ENCODE data around the gene NCOA6. TPM values are rescaled to one million over a fixed set of nuclear protein-coding genes. Genes with fewer than 3 reads are reported as not detected.
"Not testable (repeated sequence)": the region's sequence is repeated elsewhere in the genome, so short reads cannot be mapped to it uniquely, and the experiment has no call there.

NCOA6 gene
- total RNA-seq, 1 donor = 8.6 TPM

DNA sequence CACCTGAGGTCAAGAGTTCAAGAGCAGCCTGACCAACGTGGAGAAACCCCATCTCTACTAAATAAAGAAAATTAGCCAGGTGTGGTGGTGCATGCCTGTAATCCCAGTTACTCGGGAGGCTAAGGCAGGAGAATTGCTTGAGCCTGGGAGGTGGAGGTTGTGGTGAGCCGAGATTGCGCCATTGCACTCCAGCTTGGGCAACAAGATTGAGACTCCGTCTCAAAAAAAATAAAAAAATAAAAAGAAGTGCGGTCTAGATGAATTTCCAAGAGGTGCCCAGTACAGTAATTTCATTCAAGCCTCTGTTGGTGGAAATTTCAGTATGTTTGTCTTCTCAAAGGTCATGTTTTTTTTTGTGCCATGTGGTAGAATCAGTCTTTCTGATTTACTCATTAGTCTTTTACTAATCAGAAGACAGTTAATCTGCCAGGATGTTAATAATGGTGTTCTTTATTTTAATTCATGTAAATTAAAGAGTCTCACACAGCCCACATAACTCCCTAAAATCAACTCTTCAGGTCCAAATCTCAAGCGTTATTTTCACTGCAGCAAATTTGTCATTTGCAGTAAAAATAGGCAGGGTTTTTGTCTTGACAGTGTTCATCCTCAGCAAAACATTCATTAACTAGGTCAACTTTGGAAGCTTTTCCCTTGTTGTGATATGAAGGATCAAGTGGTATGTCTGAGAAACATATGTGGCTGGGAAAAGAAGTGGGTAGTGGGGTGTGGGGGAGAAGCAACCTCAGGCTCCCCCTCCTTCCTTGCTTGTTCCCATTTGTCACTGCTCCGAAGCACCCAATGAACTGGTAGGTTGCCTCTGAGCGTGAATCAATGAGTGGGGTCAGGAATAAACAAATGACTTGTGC is 108.0 kb downstream of the NCOA6 start:
- DNase-seq (ENCODE audit: low read depth) = no peak
- TF ChIP-seq, protein P1, sequence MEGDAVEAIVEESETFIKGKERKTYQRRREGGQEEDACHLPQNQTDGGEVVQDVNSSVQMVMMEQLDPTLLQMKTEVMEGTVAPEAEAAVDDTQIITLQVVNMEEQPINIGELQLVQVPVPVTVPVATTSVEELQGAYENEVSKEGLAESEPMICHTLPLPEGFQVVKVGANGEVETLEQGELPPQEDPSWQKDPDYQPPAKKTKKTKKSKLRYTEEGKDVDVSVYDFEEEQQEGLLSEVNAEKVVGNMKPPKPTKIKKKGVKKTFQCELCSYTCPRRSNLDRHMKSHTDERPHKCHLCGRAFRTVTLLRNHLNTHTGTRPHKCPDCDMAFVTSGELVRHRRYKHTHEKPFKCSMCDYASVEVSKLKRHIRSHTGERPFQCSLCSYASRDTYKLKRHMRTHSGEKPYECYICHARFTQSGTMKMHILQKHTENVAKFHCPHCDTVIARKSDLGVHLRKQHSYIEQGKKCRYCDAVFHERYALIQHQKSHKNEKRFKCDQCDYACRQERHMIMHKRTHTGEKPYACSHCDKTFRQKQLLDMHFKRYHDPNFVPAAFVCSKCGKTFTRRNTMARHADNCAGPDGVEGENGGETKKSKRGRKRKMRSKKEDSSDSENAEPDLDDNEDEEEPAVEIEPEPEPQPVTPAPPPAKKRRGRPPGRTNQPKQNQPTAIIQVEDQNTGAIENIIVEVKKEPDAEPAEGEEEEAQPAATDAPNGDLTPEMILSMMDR (IDR thresholded peaks at IDR 0.05; ENCODE audit: insufficient read depth, low read depth, low read length) = no peak
- H3K4me3 ChIP-seq (ENCODE audit: low read depth, low read length) = no peak overlapping the region

DNA sequence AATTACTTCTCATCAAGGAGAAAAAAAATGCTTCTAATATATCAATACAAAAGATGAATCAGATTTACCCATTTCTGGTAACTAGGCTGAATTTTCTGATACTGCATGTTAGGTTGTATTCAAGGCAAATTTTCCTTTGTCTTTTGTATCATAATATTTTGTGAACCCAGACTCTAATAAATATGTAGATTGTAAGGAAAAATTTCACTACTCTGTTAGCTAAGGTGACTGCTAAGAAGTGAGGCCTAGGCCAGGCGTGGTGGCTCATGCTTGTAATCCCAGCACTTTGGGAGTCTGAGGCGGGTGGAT is 108.6 kb downstream of the NCOA6 start:
- H3K4me3 ChIP-seq (ENCODE audit: low read depth, low read length) = no peak overlapping the region
- no peak for DNase-seq (ENCODE audit: low read depth)
- TF ChIP-seq, protein P1 (IDR thresholded peaks at IDR 0.05; ENCODE audit: insufficient read depth, low read depth, low read length) = no peak

DNA sequence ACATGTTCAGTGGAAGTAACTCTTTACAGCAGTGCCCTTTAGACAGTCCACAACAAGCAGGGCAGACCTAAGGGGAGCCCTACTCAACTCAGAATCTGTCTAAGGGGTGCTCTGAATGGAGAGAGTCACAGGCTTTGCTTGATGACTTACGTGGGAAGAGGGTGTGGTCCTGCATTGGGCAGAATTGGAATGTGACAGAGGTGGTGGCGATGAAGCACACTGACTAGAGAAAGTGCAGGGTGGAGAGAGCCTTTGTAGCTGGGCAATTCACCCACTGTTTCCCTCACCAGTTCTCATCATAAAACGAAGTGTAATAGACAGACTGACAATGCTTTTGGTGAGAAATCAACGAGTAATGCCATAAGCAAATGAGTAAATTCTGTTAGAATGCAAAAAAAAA is 110.1 kb downstream of the NCOA6 start:
- no peak for DNase-seq (ENCODE audit: low read depth)
- TF ChIP-seq, protein P1 (IDR thresholded peaks at IDR 0.05; ENCODE audit: insufficient read depth, low read depth, low read length) = no peak
- no peak overlapping the region for H3K4me3 ChIP-seq (ENCODE audit: low read depth, low read length)

DNA sequence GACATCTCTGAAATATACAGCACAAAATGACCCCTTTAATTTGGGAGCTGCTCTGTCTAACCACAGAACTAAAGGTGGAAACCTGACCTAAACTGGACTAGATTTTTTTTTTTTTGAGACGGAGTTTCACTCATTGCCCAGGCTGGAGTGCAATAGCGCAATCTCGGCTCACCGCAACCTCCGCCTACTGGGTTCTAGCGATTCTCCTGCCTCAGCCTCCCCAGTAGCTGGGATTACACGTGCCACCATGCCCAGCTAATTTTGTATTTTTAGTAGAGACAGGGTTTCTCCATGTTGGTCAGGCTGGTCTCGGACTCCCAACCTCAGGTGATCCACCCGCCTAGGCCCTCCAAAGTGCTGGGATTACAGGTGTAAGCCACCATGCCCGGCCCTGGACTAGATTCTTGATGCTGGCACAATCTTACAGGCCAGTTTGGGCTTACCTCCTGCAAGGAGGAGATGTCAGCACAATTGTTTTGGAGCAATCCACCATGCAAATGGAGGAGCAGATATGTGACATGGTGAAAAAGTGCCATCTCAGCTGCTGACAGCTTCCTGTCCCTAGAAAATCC is 111.4 kb downstream of the NCOA6 start:
- H3K4me3 ChIP-seq (ENCODE audit: low read depth, low read length); DNase-seq (ENCODE audit: low read depth): not testable (repeated sequence)

DNA sequence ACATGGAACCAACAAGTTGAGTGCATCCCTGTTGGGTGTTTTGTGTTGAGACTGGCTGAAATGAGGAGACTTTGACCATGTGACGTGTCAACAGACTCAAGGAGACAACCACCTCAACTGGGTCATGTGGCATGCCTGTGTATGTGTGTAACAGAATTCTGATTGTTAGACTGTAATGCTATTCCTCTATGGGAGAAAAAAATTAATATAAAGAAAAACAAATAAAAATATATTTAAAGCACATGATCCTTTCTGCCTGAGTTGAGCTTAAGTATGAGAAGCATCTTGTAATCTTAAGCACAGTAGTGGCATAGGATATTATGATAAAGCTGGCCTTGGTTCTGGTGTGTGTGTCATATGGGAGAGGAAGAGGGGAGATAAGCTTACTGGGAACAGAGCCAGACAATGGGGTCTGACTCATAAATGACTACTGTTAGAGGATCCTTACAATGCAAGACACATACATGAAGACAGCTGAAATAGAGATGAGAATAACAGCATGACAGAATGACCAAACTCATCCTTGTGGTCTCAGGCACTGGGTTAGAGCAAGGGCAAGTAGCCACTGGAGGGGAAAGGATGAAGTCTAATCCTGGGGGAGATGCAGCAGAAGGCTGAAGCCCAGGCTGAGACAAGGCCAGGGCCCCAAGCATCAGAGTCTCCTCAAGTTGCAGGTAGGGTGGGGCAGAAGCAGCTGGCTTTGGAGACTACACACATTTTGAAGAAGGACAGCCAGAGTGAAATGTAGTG is 112.1 kb downstream of the NCOA6 start:
- DNase-seq (ENCODE audit: low read depth) = peak; percentile 98
- H3K4me3 ChIP-seq (ENCODE audit: low read depth, low read length) = no peak overlapping the region
- TF ChIP-seq, protein P1 (IDR thresholded peaks at IDR 0.05; ENCODE audit: insufficient read depth, low read depth, low read length) = no peak

DNA sequence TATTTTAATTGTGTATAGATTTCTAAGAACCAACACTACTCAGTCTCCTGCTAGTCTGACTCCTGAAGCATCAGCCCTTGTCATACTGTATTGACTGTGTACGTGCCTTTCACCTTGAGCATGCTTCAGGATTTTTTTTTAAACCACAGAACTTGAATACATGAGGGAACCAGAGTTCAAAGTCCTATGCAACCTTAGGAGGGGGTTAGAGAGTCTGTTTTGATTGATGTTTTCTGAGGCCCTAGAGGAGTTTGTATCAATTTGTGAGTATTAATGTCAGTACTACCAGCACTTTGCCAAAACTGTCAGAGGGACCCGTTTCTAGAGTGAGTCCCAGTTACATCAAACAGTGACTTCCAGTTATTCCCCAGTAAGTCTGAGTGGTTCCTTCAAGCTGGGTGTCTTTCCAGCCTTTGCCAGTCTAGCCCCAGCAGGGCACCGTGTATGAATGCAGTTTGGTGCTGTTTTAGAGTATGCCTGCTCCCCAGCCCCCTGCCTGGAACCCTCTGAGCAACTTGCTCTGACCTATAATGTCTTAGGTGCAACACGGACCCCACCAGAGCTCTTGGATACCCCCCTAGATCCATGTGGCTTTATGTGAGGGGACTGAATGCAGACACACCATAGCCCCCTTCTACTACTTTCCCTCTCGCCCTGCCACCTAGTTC is 112.8 kb downstream of the NCOA6 start:
- H3K4me3 ChIP-seq (ENCODE audit: low read depth, low read length) = no peak overlapping the region
- TF ChIP-seq, protein P1 (IDR thresholded peaks at IDR 0.05; ENCODE audit: insufficient read depth, low read depth, low read length) = no peak
- DNase-seq (ENCODE audit: low read depth) = no peak

Measured in fibroblast of villous mesenchyme (primary cell).